SH-SY5Y (cell line): Measurements from ENCODE around the gene HLCS.

Experiments
- GATA2 ChIP-seq: IDR thresholded peaks from 2 replicates; pipeline ENCODE4 v1.6.1; 2011; ENCODE audit warnings: mild to moderate bottlenecking, low read depth, low read length
- GATA3 ChIP-seq: IDR thresholded peaks from 2 replicates; pipeline ENCODE4 v1.6.1; 2011; ENCODE audit warnings: low read depth, mild to moderate bottlenecking, low read length, moderate library complexity

The HLCS gene

GRCh38 chr21:36915696-36916245 lies 50.7 kb downstream of the HLCS start:
- TF ChIP-seq GATA2 (no peak), GATA3 (no peak)

- no peak for TF ChIP-seq GATA2
- no peak for TF ChIP-seq GATA3
These were observed 51.3 kb downstream of the HLCS start for GRCh38 chr21:36915014-36915695.

DNA sequence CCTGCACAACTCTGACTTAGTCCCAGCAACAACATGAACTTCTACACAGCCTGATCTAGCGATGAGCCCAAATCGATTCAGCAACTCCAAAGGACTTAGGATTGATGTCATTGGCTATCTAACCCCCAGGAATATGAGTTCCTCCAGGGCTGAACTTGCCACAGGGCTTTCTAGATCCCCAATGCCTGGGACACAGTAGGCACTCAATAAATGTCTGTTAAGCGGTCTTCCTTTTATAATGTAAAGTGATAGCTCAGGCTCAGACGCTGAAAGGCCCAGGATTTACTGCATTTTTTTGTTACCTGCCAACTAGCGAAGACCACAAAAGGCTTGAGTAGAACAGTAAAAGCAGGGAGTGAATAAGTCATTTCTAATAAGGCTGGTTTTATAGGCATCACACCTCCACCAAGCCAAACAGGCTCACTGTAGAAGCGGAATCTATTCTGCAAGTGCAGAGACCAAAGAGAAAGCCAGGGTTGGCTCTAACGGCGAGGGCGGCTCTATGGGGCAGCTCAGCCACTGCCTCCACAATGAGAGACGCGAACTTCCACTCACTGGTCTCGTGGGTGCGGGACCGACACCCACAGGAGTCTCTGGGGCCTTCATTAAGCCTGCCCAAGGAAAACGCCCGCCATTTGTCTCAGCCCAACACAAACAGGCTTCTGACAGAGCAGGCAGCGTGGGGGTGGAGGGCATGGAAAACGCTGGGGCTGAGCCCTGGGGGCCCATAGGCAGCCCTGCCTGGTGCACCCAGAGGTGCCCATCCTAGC lies 52.0 kb downstream of the HLCS start:
- TF ChIP-seq GATA3 (no peak), GATA2 (no peak)

DNA sequence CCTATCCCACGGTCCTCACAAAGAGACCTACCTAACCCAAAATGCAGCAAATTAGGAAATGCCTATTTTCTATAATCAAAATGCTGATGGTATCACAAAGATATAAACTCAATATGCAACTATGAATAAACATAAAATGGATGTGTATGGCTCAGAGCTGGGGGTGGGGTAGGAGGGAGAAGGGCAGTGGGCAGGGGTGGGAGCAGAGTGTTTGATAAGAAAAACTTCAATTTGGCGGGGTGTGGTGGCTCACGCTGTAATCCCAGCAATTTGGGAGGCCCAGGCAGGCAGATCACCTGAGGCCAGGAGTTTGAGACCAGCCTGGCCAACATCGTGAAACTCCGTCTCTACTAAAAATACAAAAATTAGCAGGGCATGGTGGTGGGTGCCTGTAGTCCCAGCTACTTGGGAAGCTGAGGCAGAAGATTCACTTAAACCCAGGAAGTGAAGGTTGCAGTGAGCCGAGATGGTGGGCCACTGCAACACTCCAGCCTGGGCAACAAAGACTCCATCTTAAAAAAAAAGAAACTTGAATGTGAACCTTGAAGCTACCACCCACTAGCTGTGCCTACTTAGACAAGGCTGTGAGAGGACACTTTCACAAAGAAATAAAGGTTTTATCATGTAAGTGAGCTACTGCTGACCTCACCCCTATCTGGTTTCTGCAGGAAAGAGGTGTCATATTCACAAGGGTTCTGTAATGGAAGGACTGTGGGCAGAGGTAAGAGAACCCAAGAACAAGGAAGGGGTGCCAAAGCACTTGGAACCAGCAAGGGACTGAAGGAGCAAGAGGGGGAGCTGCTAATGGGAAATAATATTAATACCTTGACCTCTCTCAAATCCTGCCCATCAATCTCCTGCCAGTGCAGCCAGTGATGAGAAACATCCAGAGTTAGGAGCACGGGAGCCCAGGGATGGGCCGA lies 53.0 kb downstream of the HLCS start:
- TF ChIP-seq GATA2 = no peak
- TF ChIP-seq GATA3 = no peak

DNA sequence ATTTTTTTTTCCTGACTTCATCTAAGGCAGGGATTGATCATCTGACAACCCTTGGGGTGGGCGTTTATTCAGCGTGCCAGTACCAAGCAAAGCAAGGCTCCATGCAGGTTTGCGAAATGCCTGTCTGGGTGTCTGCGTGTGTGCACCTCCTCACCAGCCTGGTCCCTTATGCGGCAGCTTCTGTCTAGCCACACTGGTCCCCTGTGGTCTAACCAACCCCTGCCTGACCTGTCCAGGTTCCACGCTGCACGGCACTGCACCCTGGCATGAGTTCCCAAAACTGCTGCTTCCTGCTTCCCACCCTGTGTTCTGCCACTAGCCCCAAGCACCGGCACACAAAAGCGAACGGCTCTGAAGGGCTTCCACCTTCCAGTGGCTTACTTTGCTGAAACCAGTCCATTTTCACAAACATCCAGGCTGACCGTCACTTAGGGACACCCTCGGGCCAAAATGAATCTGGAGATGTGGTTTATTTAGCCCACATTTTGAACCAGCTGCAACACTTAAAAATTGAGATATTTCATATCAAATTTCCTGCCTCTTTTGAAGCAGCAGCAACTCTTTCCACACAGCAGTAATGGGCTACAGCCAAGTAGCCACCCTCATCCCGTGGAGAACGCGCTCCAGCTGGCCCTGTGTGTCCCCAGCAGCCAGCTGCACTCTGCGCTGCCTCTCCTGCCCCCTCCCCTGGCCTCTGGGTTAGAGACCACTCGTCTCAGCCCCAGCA lies 55.7 kb downstream of the HLCS start:
- TF ChIP-seq GATA2 (no peak), GATA3 (no peak)

DNA sequence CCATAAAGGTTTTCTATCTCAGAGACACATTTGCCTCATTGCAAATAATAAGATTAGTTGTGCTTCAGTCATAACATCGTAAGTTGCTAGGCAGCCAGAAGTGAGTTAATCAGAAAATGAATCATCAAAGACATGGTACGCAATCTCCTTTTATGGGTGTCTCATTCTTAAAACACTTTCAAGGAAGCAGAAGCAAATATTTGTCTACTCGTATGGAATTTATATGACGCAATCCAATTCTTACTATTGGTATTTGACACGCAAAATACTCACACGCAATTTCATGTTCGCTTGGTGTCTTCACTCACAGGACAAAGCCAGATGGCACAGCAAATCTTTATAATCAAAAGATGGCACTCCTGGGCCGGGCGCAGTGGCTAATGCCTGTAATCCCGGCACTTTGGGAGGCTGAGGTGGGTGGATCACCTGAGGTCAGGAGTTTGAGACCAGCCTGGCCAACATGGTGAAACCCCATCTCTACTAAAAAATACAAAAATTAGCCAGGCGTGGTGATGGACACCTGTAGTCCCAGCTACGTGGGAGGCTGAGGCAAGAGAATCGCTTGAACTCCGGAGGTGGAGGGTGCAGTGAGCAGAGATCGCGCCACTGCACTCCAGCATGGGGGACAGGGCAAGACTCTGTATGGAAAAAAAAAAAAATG lies 56.4 kb downstream of the HLCS start:
- TF ChIP-seq GATA3 (no peak), GATA2 (no peak)

DNA sequence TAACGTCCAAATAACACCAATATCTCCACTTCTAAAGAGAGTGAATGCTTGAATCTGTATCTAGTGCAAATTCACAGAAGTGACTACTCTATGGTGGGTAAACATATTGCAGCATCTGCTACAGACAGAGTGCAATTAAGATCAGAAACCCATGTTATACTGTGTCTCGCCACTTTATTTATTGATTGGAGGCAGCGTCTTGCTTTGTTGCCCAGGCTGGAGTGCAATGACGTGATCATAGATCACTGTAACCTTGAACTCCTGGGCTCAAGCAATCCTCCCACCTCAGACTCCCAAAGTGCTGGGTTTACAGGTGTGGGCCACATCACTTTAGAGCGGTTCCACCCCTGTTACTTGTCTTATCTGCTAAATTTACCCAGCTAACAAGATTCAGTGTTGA lies 57.0 kb downstream of the HLCS start:
- no peak for TF ChIP-seq GATA2
- TF ChIP-seq GATA3 = no peak

GRCh38 chr21:36908260-36908908 lies 58.1 kb downstream of the HLCS start:
- TF ChIP-seq GATA2 (no peak), GATA3 (no peak)

GRCh38 chr21:36904093-36904666 lies 62.3 kb downstream of the HLCS start:
- TF ChIP-seq GATA3 (no peak), GATA2 (no peak)

DNA sequence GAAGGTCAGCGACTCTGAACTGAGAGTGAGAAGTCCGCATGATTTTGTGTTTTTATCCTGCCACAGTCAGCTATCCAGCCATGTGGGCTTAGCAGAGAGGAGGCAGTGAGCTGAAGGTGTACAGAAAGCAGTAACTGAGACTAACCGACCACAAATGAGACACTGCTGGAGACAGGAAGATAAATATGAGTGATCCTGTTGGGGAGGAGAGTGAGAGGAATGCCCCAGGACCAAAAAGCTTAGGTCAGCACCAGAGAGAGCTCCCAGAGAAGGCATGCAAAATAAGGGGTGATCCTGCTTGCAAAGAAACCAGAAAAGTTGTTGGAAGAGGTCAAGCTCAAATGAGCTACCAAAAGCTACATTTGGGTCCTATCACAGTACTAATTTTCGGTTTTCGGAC lies 63.7 kb downstream of the HLCS start:
- TF ChIP-seq GATA2 = no peak
- TF ChIP-seq GATA3 = no peak

DNA sequence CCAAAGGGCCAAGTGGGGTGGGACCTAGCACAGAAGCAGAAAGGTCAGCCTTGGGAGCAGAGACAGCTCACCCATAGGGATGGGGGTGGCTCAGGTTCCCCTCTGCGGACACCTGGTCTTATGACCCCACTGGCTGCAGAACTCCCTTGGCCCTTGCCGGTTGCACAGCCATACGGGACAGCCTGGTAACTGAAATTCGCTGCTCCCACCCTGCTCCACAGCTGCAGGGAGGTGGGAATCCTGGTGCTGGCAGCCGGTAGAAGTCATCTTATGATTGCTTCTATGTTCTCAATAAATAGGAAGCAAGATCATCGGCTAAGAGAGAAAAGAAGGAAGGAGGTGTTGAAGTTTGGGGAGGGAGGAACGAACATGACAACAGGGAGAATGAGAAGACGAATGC lies 64.1 kb downstream of the HLCS start:
- TF ChIP-seq GATA3 = no peak
- TF ChIP-seq GATA2 = no peak

DNA sequence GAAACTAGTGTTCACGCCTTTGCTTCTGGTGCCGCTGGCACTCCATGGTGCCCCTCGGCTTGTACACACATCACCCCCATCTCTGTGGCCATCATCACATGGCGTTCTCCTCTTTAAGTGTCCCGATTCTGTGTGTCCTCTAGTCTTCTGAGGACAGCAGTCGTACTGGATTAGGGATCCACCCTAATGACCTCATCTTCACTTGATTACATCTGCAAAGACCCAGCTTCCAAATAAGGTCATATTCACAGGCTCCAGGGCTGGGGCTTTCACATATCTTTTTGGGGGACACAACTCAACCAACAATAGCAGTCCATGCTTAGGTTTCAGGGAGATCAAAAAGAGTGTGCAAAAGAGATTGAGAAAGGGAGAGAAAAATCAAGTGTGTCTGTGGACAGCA lies 64.9 kb downstream of the HLCS start:
- TF ChIP-seq GATA2 (no peak), GATA3 (no peak)

DNA sequence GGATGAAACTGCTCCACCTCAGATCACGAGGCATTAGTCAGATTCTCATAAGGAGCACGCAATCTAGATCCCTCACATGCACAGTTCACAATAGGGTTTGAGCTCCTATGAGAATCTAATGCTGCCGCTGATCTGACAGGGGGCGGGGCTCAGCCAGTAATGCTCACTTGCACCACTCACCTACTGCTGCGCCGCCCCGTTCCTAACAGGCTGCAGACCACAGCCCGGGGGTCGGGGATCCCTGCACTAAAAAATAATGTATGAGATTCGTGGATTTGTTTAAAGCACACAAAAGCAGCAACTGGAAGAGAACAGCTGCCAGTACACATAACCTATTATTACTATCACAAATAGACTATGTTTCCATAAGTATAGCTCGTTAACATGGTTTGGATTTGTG lies 72.9 kb downstream of the HLCS start:
- no peak for TF ChIP-seq GATA3
- TF ChIP-seq GATA2 = no peak
